HG03135 (cell line): ENCODE measurements around the gene RIMKLA.

Experiments
- ATAC-seq: cut with Tn5 transposase; IDR thresholded peaks from one replicate; pipeline ENCODE4 v1.9.1; 2021; ENCODE audit warnings: mild to moderate bottlenecking, moderate library complexity; ENCODE audit not compliant: unreplicated experiment

Gene RIMKLA, protein sequence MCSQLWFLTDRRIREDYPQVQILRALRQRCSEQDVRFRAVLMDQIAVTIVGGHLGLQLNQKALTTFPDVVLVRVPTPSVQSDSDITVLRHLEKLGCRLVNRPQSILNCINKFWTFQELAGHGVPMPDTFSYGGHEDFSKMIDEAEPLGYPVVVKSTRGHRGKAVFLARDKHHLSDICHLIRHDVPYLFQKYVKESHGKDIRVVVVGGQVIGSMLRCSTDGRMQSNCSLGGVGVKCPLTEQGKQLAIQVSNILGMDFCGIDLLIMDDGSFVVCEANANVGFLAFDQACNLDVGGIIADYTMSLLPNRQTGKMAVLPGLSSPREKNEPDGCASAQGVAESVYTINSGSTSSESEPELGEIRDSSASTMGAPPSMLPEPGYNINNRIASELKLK

GRCh38 chr1:42380586-42381279 lies at the start of gene RIMKLA:
RIMKLA (plus strand) TSS chr1:42380792; CDS start chr1:42380935, 143 bp downstream.
- peak; percentile 88 for ATAC-seq

- no peak for ATAC-seq
These were observed 47.7 kb upstream of the RIMKLA start for GRCh38 chr1:42332877-42333276.

GRCh38 chr1:42333662-42334239 lies 46.8 kb upstream of the RIMKLA start:
- peak; percentile 9 for ATAC-seq

- ATAC-seq = peak; percentile 41
These were observed 46.1 kb upstream of the RIMKLA start for GRCh38 chr1:42334240-42335049.

DNA sequence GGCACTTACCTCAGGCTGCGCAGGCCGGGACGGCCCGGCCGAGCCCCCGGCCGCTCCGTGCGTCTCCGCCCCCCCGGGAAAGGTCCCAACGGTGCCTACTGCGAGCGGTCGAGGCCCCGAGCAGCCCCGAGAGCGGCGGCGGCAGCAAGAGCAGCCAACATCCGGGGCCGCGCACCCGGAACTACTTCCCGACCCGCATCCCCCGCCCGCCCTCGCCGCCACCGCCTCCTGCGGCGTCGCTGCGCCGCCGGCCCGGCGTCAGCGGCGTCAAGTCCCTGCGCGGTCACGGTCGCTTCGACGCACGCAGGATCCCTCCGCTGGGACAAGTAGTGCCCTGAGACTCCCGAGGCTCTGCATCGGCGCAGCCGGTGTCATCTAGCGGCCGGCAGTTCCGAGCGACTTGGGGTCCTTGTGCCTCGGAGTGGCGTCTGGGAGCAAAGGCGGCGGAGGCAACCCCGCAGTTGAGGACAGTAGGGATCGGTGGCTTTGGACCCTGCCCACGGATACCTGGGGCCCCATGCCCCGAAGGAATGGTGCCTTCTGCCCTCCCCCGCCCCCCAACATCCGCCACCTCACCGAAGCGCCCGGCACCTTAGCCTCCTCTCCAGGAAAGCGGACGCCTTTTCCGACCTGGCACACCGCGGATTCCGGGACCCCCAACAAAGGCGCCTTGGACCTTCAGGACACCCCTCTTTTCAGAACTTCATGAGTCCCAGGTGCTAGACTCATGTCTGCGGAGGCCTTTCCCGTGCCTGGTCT lies 45.4 kb upstream of the RIMKLA start, which contains the start of gene FOXJ3:
Gene FOXJ3, minus strand, starts transcription at position 186 of the 759 bp plus-strand sequence. CDS start 24,142 bp downstream, outside the sequence.
- peak; percentile 74 for ATAC-seq

- peak; percentile 9 for ATAC-seq
These were observed 44.6 kb upstream of the RIMKLA start for GRCh38 chr1:42335809-42336518.

DNA sequence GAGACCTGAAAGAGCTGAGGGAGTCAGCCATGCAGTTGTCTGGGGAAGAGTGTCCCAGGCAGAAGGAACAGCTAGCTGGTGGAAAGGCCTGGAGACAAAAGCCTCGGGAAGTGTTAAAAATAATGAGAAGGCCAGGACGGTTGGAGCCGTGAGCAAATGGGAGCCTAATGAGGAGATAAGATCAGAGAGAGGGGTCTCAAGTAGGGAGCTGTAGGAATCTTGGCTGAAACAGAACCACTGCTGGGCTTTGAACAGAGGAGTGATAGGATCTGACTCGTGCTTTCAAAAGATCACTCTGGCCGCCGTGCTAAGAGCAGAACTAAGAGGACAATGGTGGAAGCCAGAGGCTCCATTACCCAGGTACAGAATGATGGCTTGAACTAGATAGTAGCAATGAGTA lies 43.6 kb upstream of the RIMKLA start:
- ATAC-seq = no peak

- ATAC-seq = no peak
These were observed 40.5 kb upstream of the RIMKLA start for GRCh38 chr1:42340093-42340492.

DNA sequence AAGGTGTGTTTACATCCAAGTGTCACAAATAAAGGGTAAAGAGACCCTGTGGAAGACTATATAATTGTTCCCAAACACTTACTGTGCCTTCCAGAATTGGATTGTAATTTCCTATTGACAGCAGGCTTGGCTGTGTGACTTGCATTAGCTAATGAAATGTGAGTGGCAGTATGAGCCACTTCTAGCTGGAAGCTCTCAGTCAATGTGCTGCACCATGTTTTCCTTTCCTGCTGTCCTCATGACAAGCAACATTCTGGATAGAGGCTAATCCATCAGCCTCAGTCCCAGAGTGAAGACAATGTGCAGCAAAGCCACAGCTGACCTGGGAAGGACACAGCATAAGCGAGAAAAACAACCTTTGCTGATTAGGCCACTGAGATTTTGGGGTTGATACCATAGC lies 39.7 kb upstream of the RIMKLA start:
- no peak for ATAC-seq

DNA sequence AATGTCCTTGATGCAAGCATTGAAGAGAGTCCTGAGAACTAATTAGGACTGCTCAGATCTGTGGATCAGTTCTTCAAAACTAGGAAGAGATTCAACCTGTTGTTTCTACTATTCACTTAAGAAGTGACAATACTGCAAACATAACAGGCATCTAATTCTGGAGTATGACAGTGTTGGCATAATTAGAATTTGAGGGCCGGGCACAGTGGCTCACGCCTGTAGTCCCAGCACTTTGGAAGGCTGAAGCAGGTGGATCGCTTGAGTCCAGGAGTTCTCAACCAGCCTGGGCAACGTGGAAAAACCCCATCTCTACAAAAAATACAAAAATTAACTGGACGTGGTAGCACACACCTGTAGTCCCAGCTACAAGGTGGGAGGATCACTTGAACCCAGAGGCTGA lies 37.5 kb upstream of the RIMKLA start:
- no peak for ATAC-seq

DNA sequence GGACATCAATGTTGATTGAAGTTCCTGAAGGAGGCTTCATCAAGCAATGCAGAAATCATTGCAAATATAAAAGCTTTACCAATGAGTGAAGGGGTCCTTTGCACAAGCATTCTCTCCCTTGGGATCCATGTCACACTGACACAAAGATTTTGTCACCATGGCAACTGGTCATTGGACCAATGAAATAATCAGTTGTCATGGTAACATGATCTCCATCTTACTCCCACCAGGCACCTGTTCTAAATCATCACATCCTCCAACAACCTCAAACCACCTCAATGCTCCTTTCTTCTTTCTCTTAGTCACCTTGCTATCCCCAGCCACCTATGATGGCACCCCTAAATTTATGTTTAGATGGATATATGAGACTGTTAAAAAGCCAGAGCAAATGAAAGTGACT lies 32.1 kb upstream of the RIMKLA start:
- ATAC-seq = no peak

DNA sequence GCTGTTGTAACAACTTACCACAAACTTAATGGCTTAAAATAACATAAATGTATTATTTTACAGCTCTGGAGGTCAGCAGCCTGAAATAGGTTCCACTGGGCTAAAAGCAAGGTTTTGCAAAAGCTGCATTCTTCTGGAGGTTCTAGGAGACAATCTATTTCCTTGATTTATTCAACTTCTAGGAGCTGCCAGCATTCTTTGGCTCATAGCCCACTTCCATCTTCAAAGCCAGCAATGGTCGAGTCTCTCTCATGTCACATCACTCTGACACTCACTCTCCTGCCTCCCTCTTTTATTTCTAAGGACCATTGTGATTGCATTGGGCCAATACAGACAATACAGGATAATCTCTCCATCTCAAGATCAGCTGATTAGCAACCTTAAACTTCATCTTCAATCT lies 30.5 kb upstream of the RIMKLA start:
- no peak for ATAC-seq

- ATAC-seq = no peak
These were observed 21.8 kb upstream of the RIMKLA start for GRCh38 chr1:42358791-42359190.

DNA sequence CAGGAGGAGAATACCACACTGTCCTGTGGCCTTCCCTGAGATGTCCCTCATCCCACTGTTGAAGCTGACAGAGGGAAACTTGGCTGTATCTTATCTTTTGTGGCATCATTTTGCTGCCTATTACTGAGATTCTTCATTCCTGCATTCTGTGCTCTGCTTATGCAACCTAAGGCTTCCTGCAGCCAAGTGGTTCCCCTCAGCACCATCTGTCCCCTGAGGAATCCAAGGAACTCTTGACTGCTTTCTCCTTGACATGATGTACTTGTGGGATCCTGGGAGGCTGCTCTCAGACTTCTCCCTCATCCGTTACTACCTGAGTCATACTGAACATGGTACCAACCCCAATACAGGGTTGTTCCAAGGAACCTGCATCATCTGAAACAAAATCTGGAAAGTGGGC lies 21.1 kb upstream of the RIMKLA start:
- ATAC-seq = no peak

GRCh38 chr1:42364089-42364488 lies 16.5 kb upstream of the RIMKLA start:
- ATAC-seq = no peak

DNA sequence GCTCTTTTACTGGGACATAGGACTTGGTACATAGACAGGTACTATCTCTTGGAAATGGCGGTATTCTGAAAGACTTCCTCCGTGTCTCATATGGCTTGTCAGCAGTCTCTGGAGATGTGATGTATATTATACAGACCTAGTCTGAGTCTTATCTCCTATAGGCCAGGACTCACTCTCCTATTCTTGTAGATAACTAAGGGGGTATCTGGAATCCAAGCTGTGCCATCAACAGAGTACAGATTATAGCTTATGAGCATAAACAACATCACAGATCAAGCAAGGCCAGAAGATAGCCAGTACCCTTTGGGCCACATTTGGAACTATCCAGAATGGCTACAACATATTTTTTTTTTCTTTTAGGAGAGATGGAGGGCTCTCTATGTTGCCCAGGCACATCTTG lies 16.1 kb upstream of the RIMKLA start:
- no peak for ATAC-seq

DNA sequence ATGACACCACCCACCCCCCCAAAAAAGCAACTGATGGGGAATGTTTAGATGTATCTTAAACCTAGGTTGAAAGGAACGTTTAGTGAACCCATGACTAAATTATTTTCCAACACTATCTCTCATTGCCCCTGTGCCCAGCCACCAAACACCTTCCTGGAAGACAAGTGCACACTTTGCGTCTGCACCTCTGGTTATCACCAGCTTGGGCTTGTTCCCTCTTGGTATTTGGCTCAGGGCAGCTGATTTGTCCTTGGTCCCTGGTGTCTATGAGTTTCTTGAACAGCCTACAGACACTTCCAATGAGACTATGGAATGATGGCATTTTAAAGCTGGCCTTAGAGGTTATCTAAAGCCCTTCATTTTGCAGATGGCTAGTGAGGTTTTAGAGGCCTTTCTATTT lies 15.5 kb upstream of the RIMKLA start:
- ATAC-seq = no peak

- ATAC-seq = no peak
These were observed 12.3 kb upstream of the RIMKLA start for GRCh38 chr1:42368096-42368795.

DNA sequence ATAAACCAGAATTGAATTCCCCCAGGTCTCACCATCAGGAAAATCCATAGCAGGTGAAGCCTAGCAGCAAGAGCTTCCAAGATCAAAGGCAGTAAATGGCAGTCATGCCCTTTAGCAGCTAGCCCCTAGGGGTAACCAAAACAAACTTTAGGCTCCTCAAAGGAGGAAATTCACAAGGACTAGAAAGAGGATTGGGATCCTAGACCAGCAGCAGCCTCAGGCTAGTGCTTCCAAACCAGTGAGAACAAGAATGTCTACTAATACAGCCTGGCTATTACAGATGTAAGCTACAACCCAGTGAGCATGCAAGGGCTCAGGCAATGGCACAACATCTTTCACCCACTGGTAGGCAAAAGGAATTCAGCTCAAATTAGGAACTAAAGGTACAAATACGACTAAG lies 11.1 kb upstream of the RIMKLA start:
- ATAC-seq = no peak
